Mucosa of rectum (tissue), 2 donors: ENCODE results near the gene NET1.

Experiments used
- H3K27ac ChIP-seq, 2 donors: one replicate each; pipeline ENCODE4 v1.7.0; 2013; ENCODE audit warnings: inconsistent platforms in 2 of 2, low read depth in 2 of 2, low read length in 2 of 2
- H3K27me3 ChIP-seq, 2 donors: one replicate each; pipeline ENCODE4 v1.7.0; 2013; ENCODE audit warnings: low read length in 2 of 2; ENCODE audit not compliant: control insufficient read depth in 2 of 2, insufficient read depth in 2 of 2
- H3K36me3 ChIP-seq, 2 donors: one replicate each; pipeline ENCODE4 v1.7.0; 2013; ENCODE audit warnings: low read length in 2 of 2; ENCODE audit not compliant: control insufficient read depth in 2 of 2, insufficient read depth in 2 of 2
- H3K4me1 ChIP-seq, 2 donors: one replicate each; pipeline ENCODE4 v1.7.0; 2013; ENCODE audit warnings: low read length in 2 of 2, mild to moderate bottlenecking in 1 of 2; ENCODE audit not compliant: control insufficient read depth in 2 of 2, insufficient read depth in 2 of 2
- H3K4me3 ChIP-seq, 2 donors: one replicate each; pipeline ENCODE4 v1.7.0; 2013; ENCODE audit warnings: low read length in 2 of 2
- H3K9ac ChIP-seq, 2 donors: one replicate each; pipeline ENCODE4 v1.7.0; 2013; ENCODE audit warnings: low read length in 2 of 2, low read depth in 1 of 2, mild to moderate bottlenecking in 1 of 2
- H3K9me3 ChIP-seq, 2 donors: one replicate each; pipeline ENCODE4 v1.7.0; 2013; ENCODE audit warnings: low read length in 2 of 2; ENCODE audit not compliant: control insufficient read depth in 2 of 2
- donor health status: healthy.
- donor health status: Normal muscosa, but diverticular disease.

The NET1 gene

GRCh38 chr10:5497948-5498730 lies 85.8 kb downstream of the NET1 start:
- no peaks in the 10 kb centered on the region for H3K36me3 ChIP-seq
- H3K27me3 ChIP-seq, result no peaks in the 10 kb centered on the region
- no peak overlapping the region for H3K4me3 ChIP-seq
- peaks cover 6 to 16% of the 10 kb centered on the region in 2 donors for H3K4me1 ChIP-seq
- no peak overlapping the region for H3K9ac ChIP-seq
- no peaks in the 10 kb centered on the region for H3K9me3 ChIP-seq
- no peak overlapping the region for H3K27ac ChIP-seq

- peaks cover 14 to 18% of the 10 kb centered on the region in 2 donors for H3K4me1 ChIP-seq
- H3K9ac ChIP-seq, result no peak overlapping the region
- no peaks in the 10 kb centered on the region for H3K9me3 ChIP-seq
- no peak overlapping the region for H3K4me3 ChIP-seq
- H3K27ac ChIP-seq, result no peak overlapping the region
- H3K27me3 ChIP-seq, result no peaks in the 10 kb centered on the region
- H3K36me3 ChIP-seq, result no peaks in the 10 kb centered on the region
Observed at GRCh38 chr10:5498791-5499492, 86.6 kb downstream of the NET1 start.

GRCh38 chr10:5499493-5500140 lies 87.3 kb downstream of the NET1 start, which contains the start of gene CALML5:
Gene CALML5, minus strand, starts transcription at chr10:5499570. Its CDS starts 132 bp downstream, at chr10:5499438.
- H3K4me3 ChIP-seq, result no peak within 1 kb of the TSS
- H3K4me1 ChIP-seq, result peaks cover 20 to 21% of the 10 kb centered on the region in 2 donors
- no peak within 1 kb of the TSS for H3K27ac ChIP-seq

GRCh38 chr10:5500162-5500670 lies 87.9 kb downstream of the NET1 start:
- Histone ChIP-seq H3K27me3 (no peaks in the 10 kb centered on the region), H3K27ac (no peak overlapping the region), H3K9me3 (no peaks in the 10 kb centered on the region), H3K36me3 (no peaks in the 10 kb centered on the region), H3K4me1 (peaks cover 20 to 21% of the 10 kb centered on the region in 2 donors), H3K9ac (no peak overlapping the region), H3K4me3 (no peak overlapping the region)

More at GRCh38 chr10:5499493-5500140, 87.3 kb downstream of the NET1 start, which contains the start of gene CALML5:
- Histone ChIP-seq H3K9me3 (no peaks in the 10 kb centered on the region), H3K9ac (no peak within 1 kb of the TSS), H3K36me3 (no peaks in the 10 kb centered on the region), H3K27me3 (no peaks in the 10 kb centered on the region)

- Histone ChIP-seq H3K4me3 (no peak overlapping the region), H3K9ac (no peak overlapping the region), H3K9me3 (no peaks in the 10 kb centered on the region), H3K27ac (no peak overlapping the region), H3K36me3 (no peaks in the 10 kb centered on the region), H3K4me1 (peaks cover 20 to 21% of the 10 kb centered on the region in 2 donors), H3K27me3 (no peaks in the 10 kb centered on the region)
Observed at GRCh38 chr10:5500910-5501309, 88.6 kb downstream of the NET1 start.

- no peaks in the 10 kb centered on the region for H3K36me3 ChIP-seq
- H3K27ac ChIP-seq, result no peak overlapping the region
Observed at GRCh38 chr10:5502061-5502521, 89.7 kb downstream of the NET1 start.

GRCh38 chr10:5502571-5503476 lies 90.5 kb downstream of the NET1 start:
- Histone ChIP-seq H3K4me3 (no peak overlapping the region), H3K9me3 (no peaks in the 10 kb centered on the region), H3K4me1 (peaks cover 20 to 21% of the 10 kb centered on the region in 2 donors), H3K27ac (peak overlapping the region; percentile 61 to 73), H3K36me3 (no peaks in the 10 kb centered on the region), H3K27me3 (no peaks in the 10 kb centered on the region), H3K9ac (no peak overlapping the region)

More at GRCh38 chr10:5502061-5502521, 89.7 kb downstream of the NET1 start:
- Histone ChIP-seq H3K27me3 (no peaks in the 10 kb centered on the region), H3K4me3 (no peak overlapping the region), H3K9ac (no peak overlapping the region), H3K4me1 (peaks cover 20 to 21% of the 10 kb centered on the region in 2 donors), H3K9me3 (no peaks in the 10 kb centered on the region)

GRCh38 chr10:5503477-5503835 lies 91.1 kb downstream of the NET1 start:
- Histone ChIP-seq H3K4me1 (peaks cover 20 to 21% of the 10 kb centered on the region in 2 donors), H3K27ac (peak overlapping the region; percentile 61 to 73), H3K36me3 (no peaks in the 10 kb centered on the region), H3K9ac (peak overlapping the region in 1 of 2 donors; percentile 41), H3K4me3 (no peak overlapping the region), H3K9me3 (no peaks in the 10 kb centered on the region), H3K27me3 (no peaks in the 10 kb centered on the region)
